ENCODE results near the gene PSMB11. TPM values are rescaled to one million over a fixed set of nuclear protein-coding genes. Genes with fewer than 3 reads are reported as not detected.
"Not testable (repeated sequence)": the region's sequence is repeated elsewhere in the genome, so short reads cannot be mapped to it uniquely, and the experiment has no call there.

Gene PSMB11
- polyA plus RNA-seq, 2 donors: not detected

DNA sequence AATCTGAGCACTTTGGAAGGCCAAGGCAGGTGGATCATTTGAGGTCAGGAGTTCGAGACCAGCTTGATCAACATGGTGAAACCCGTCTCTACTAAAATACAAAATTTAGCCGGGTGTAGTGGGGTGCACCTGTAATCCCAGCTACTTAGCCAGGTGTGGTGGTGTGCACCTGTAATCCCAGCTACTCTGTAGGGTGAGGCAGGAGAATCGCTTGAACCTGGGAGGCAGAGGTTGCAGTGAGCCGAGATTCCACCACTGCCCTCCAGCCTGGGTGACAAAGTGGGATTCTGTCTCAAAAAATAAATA, 28.3 kb upstream of the PSMB11 start:
- not testable (repeated sequence) for H3K27me3 ChIP-seq (ENCODE audit: control insufficient read depth in 1 of 2, insufficient read depth in 2 of 2, low read length in 2 of 2); H3K4me1 ChIP-seq (ENCODE audit: control insufficient read depth in 2 of 2, insufficient read depth in 2 of 2, low read length in 1 of 2); H3K36me3 ChIP-seq (ENCODE audit: control insufficient read depth in 2 of 2, insufficient read depth in 2 of 2, low read length in 1 of 2); H3K4me3 ChIP-seq (ENCODE audit: low read depth in 1 of 2, low read length in 2 of 2); H3K9me3 ChIP-seq (ENCODE audit: control insufficient read depth in 2 of 2, insufficient read depth in 1 of 2, low read depth in 1 of 2, low read length in 1 of 2); H3K27ac ChIP-seq (ENCODE audit: low read depth in 2 of 2, low read length in 1 of 2)
- 94 to 96% methylated on average over 5 of the region's 5 CpGs for WGBS, 2 donors

DNA sequence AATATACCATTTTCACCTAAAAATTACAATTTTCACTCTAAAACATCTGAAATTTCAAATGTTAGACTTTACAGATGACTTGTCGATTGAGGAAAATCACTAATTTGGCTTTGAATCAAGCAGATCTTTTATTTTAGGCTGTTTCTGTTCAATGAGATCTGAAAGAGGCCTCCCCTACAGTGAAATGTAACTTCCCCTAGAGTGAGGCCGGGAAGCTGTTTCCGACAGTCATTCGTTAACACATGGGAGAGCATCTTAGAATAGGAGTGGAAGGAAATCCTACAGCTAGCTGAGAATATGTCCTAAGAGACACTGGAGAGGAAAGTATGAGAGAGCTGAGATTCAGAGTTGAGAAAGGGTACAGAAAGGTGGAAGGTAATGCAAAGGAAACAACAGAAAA, 26.4 kb upstream of the PSMB11 start:
- Histone ChIP-seq H3K36me3 (ENCODE audit: control insufficient read depth in 2 of 2, insufficient read depth in 2 of 2, low read length in 1 of 2) (no peaks in the 10 kb centered on the region), H3K27me3 (ENCODE audit: control insufficient read depth in 1 of 2, insufficient read depth in 2 of 2, low read length in 2 of 2) (no peaks in the 10 kb centered on the region), H3K4me1 (ENCODE audit: control insufficient read depth in 2 of 2, insufficient read depth in 2 of 2, low read length in 1 of 2) (no peaks in the 10 kb centered on the region), H3K4me3 (ENCODE audit: low read depth in 1 of 2, low read length in 2 of 2) (no peak overlapping the region), H3K9me3 (ENCODE audit: control insufficient read depth in 2 of 2, insufficient read depth in 1 of 2, low read depth in 1 of 2, low read length in 1 of 2) (no peaks in the 10 kb centered on the region), H3K27ac (ENCODE audit: low read depth in 2 of 2, low read length in 1 of 2) (no peak overlapping the region)
- WGBS, 2 donors: 83 to 88% methylated on average over 4 of the region's 4 CpGs

DNA sequence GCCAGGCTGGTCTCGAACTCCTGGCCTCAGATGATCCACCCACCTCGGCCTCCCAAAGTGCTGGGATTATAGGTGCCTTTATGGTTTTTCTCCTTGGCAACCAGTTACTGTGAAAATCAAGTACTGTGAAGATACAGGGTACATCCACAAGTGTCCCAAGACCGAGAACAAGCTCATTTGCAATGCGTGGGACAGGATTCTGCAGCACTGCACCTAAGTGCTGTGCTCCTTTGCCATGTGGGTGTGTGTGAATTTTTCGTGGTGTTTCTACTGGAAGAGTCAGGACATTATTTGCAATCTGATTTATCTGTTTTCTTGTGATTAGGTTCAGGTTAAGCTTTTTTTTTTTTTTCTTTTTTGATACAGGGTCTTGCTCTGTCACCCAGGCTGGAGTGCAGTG, 24.9 kb upstream of the PSMB11 start:
- Histone ChIP-seq H3K36me3 (ENCODE audit: control insufficient read depth in 2 of 2, insufficient read depth in 2 of 2, low read length in 1 of 2) (no peaks in the 10 kb centered on the region), H3K4me3 (ENCODE audit: low read depth in 1 of 2, low read length in 2 of 2) (no peak overlapping the region), H3K4me1 (ENCODE audit: control insufficient read depth in 2 of 2, insufficient read depth in 2 of 2, low read length in 1 of 2) (no peaks in the 10 kb centered on the region), H3K27ac (ENCODE audit: low read depth in 2 of 2, low read length in 1 of 2) (no peak overlapping the region), H3K27me3 (ENCODE audit: control insufficient read depth in 1 of 2, insufficient read depth in 2 of 2, low read length in 2 of 2) (no peaks in the 10 kb centered on the region), H3K9me3 (ENCODE audit: control insufficient read depth in 2 of 2, insufficient read depth in 1 of 2, low read depth in 1 of 2, low read length in 1 of 2) (no peaks in the 10 kb centered on the region)
- WGBS, 2 donors: 80 to 86% methylated on average over 5 of the region's 5 CpGs

DNA sequence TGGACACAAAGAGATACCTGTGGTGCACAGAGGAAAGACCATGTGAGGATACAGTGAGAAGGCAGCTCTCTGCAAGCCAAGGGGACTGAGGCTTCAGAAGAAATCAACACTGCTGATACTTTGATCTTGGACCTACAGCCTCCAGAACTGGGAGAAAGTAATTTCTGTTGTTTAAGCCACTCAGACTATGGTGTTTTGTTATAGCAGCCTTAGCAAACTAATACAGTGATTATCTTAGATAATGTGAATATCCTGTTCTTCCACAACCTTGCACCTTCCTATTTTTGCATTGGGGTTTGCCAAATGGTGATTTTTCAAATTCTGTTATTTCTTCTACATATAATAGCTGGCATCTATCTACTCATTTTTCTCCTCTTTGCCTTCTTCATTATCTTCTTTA, 23.9 kb upstream of the PSMB11 start:
- H3K4me1 ChIP-seq (ENCODE audit: control insufficient read depth in 2 of 2, insufficient read depth in 2 of 2, low read length in 1 of 2): no peaks in the 10 kb centered on the region
- H3K27ac ChIP-seq (ENCODE audit: low read depth in 2 of 2, low read length in 1 of 2): no peak overlapping the region
- no peaks in the 10 kb centered on the region for H3K36me3 ChIP-seq (ENCODE audit: control insufficient read depth in 2 of 2, insufficient read depth in 2 of 2, low read length in 1 of 2)
- no peaks in the 10 kb centered on the region for H3K9me3 ChIP-seq (ENCODE audit: control insufficient read depth in 2 of 2, insufficient read depth in 1 of 2, low read depth in 1 of 2, low read length in 1 of 2)
- H3K27me3 ChIP-seq (ENCODE audit: control insufficient read depth in 1 of 2, insufficient read depth in 2 of 2, low read length in 2 of 2): no peaks in the 10 kb centered on the region
- no peak overlapping the region for H3K4me3 ChIP-seq (ENCODE audit: low read depth in 1 of 2, low read length in 2 of 2)

DNA sequence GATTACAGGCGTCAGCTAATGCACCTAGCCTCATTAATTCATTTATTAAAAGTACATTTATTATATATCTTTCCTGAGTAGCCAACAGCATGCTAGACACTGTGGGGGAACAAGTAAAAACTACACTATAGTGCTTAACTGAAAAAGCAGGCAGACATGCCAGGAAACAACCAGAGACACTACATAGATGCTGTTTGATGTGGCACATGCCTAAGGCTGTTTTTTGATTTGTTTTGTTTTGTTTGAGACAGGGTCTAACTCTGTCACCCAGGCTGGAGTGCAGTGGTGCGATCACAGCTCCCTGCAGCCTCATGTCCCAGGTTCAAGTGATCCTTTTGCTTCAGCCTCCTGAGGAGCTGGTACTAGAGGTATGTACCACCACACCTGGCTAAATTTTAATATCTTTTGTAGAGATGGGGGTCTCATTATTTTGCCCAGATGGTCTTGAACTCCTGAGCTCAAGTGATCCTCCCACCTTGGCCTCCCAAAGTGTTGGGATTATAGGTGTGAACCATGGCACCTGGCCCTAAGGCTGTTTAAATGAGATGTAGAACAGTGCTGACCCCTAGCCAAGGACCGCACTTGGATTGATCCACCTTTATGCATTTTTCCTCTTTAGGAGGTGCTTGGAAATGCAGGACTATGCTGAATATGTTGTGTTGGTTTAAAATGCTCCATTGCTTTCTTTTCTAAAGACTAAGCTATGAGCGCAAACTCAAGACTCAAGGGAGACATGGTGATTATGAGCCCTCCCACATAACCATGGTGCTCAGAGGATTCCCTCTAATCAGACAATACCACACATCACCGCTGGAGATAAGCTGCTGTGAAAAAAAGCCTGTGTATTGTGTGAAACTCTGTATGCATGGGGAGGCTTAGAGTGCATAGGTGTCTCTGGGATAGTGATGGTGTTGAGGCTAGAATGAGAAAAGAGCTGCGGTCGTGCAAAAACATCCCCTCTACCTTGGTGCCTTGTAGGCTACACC, 21.6 kb upstream of the PSMB11 start:
- Histone ChIP-seq H3K27ac (ENCODE audit: low read depth in 2 of 2, low read length in 1 of 2) (no peak overlapping the region), H3K4me3 (ENCODE audit: low read depth in 1 of 2, low read length in 2 of 2) (no peak overlapping the region), H3K9me3 (ENCODE audit: control insufficient read depth in 2 of 2, insufficient read depth in 1 of 2, low read depth in 1 of 2, low read length in 1 of 2) (no peaks in the 10 kb centered on the region), H3K36me3 (ENCODE audit: control insufficient read depth in 2 of 2, insufficient read depth in 2 of 2, low read length in 1 of 2) (peaks cover 2 to 4% of the 10 kb centered on the region in 2 donors), H3K27me3 (ENCODE audit: control insufficient read depth in 1 of 2, insufficient read depth in 2 of 2, low read length in 2 of 2) (no peaks in the 10 kb centered on the region), H3K4me1 (ENCODE audit: control insufficient read depth in 2 of 2, insufficient read depth in 2 of 2, low read length in 1 of 2) (no peaks in the 10 kb centered on the region)
- 91 to 92% methylated on average over 7 of the region's 7 CpGs for WGBS, 2 donors

DNA sequence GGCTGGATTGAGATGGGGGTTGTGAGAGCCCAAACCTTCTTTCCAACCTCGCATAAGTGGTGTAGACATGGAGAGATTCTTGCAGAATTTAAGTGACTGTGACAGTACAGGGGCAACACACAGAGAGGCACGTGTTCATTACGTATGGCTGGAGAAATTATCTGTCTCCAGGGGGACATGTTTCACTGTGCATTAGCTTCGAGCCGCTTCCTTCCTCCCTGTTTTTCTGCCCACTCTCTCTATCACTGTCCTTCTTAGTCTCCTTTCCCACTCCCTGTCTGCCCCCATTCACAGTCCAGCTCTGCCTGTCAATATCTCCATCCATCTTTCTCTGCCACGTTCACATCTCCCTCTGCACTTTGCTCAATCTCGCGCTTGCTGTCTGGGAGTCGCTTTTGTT, 20.6 kb upstream of the PSMB11 start:
- WGBS, 2 donors: 72 to 79% methylated on average over 9 of the region's 9 CpGs
- no peaks in the 10 kb centered on the region for H3K4me1 ChIP-seq (ENCODE audit: control insufficient read depth in 2 of 2, insufficient read depth in 2 of 2, low read length in 1 of 2)
- H3K27me3 ChIP-seq (ENCODE audit: control insufficient read depth in 1 of 2, insufficient read depth in 2 of 2, low read length in 2 of 2): no peaks in the 10 kb centered on the region
- H3K27ac ChIP-seq (ENCODE audit: low read depth in 2 of 2, low read length in 1 of 2): no peak overlapping the region
- H3K4me3 ChIP-seq (ENCODE audit: low read depth in 1 of 2, low read length in 2 of 2): no peak overlapping the region
- H3K9me3 ChIP-seq (ENCODE audit: control insufficient read depth in 2 of 2, insufficient read depth in 1 of 2, low read depth in 1 of 2, low read length in 1 of 2): no peaks in the 10 kb centered on the region
- H3K36me3 ChIP-seq (ENCODE audit: control insufficient read depth in 2 of 2, insufficient read depth in 2 of 2, low read length in 1 of 2): peaks cover 7 to 11% of the 10 kb centered on the region in 2 donors

DNA sequence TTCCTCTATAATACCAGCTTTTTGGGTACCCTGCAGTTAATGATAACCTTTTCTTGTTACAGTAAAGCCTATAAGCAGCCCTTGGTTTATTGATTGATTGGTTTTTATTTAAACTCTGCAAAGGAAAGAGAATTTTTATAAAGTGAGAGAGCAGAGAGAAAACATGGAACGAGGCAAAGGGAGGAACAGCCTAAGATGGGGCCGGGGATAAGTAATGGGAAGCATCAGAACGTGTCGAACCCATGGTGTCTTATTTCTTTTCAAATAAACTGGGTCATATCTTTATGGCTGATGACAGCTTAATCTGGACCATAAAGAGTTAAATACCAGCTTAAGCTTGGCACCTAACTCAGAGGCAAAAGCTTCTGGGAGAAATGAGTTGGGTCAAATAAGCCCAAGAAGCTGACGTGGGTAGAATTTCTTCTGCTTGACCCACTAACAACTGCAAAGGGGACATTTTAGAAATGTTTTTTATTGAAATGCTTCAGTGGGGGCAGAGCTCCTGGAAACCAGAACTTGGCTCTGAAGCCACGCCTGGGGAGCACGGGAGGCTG, 20.0 kb upstream of the PSMB11 start:
- Histone ChIP-seq H3K36me3 (ENCODE audit: control insufficient read depth in 2 of 2, insufficient read depth in 2 of 2, low read length in 1 of 2) (peaks cover 7 to 11% of the 10 kb centered on the region in 2 donors), H3K9me3 (ENCODE audit: control insufficient read depth in 2 of 2, insufficient read depth in 1 of 2, low read depth in 1 of 2, low read length in 1 of 2) (no peaks in the 10 kb centered on the region), H3K4me3 (ENCODE audit: low read depth in 1 of 2, low read length in 2 of 2) (no peak overlapping the region), H3K4me1 (ENCODE audit: control insufficient read depth in 2 of 2, insufficient read depth in 2 of 2, low read length in 1 of 2) (no peaks in the 10 kb centered on the region), H3K27ac (ENCODE audit: low read depth in 2 of 2, low read length in 1 of 2) (no peak overlapping the region), H3K27me3 (ENCODE audit: control insufficient read depth in 1 of 2, insufficient read depth in 2 of 2, low read length in 2 of 2) (no peaks in the 10 kb centered on the region)
- 50 to 58% methylated on average over 7 of the region's 7 CpGs for WGBS, 2 donors

DNA sequence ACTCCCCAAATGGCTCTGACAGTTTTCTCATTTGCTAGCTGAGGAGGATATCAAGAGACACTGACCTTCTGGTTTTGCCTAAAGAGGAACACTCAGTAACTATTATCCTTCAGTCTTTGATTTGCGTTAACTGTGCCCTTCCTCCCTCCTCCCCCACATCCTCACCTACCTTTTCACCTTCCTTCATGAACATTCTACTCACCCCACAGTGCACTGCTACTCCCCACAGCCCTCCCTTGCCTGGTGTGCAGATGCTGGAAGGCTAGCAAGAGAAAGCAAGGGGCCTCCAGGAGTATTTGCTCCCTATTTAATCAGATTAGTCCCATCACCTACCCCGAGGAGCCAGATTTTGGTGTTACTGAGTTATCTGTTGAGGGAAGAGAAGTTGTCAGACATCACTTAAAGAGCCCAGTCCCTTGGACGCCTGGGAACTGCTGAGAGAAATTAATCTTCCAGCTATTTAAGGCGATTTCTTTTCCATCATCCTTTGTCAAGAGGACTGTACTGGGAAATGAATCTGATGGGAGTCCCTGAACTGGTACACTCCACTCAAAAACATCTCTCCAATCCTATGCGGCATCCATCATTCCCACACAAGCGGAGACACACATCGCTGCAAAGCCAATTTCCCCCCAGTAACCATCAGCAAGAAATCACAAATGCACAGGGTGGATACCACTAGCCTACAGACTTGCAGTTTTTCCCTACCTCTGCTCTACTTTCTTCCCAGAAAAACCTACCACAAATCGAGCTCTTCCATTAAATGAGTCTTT, 18.8 kb upstream of the PSMB11 start:
- WGBS, 2 donors: 80 to 83% methylated on average over 8 of the region's 8 CpGs
- Histone ChIP-seq H3K9me3 (ENCODE audit: control insufficient read depth in 2 of 2, insufficient read depth in 1 of 2, low read depth in 1 of 2, low read length in 1 of 2) (no peaks in the 10 kb centered on the region), H3K27me3 (ENCODE audit: control insufficient read depth in 1 of 2, insufficient read depth in 2 of 2, low read length in 2 of 2) (no peaks in the 10 kb centered on the region), H3K4me1 (ENCODE audit: control insufficient read depth in 2 of 2, insufficient read depth in 2 of 2, low read length in 1 of 2) (no peaks in the 10 kb centered on the region), H3K27ac (ENCODE audit: low read depth in 2 of 2, low read length in 1 of 2) (no peak overlapping the region), H3K4me3 (ENCODE audit: low read depth in 1 of 2, low read length in 2 of 2) (no peak overlapping the region), H3K36me3 (ENCODE audit: control insufficient read depth in 2 of 2, insufficient read depth in 2 of 2, low read length in 1 of 2) (peaks cover 7 to 11% of the 10 kb centered on the region in 2 donors)

DNA sequence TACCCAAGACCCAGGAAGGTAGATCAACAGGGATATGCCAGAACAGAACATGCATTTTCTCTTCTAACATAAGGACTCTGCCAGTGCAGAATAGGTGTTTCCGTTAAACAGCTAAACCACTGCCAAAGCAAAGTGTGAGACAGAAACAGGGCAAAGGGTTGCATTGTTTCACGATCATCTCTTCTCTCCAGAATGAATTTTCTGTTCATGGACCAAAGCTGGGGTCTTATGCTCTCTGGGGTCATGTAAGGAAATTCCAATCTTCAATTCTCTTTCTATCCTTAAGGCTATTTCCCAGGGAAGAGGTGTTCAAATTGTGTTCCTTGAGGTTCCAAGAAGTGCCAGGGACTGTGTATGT, 18.2 kb upstream of the PSMB11 start:
- Histone ChIP-seq H3K9me3 (ENCODE audit: control insufficient read depth in 2 of 2, insufficient read depth in 1 of 2, low read depth in 1 of 2, low read length in 1 of 2) (no peaks in the 10 kb centered on the region), H3K4me3 (ENCODE audit: low read depth in 1 of 2, low read length in 2 of 2) (no peak overlapping the region), H3K27me3 (ENCODE audit: control insufficient read depth in 1 of 2, insufficient read depth in 2 of 2, low read length in 2 of 2) (no peaks in the 10 kb centered on the region), H3K27ac (ENCODE audit: low read depth in 2 of 2, low read length in 1 of 2) (no peak overlapping the region), H3K36me3 (ENCODE audit: control insufficient read depth in 2 of 2, insufficient read depth in 2 of 2, low read length in 1 of 2) (peaks cover 9 to 11% of the 10 kb centered on the region in 2 donors), H3K4me1 (ENCODE audit: control insufficient read depth in 2 of 2, insufficient read depth in 2 of 2, low read length in 1 of 2) (no peaks in the 10 kb centered on the region)
- 88 to 91% methylated on average over 2 of the region's 2 CpGs for WGBS, 2 donors

Measured in esophagus (tissue), 2 donors.